Fibroblast of mammary gland (primary cell): ENCODE results near the gene B3GNT4.

Experiments
- DNase-seq: peaks from one replicate; pipeline ENCODE4 v3.0.0-alpha.2; 2010; ENCODE audit warnings: low read depth
- H3K4me3 ChIP-seq: 2 replicates; pipeline ENCODE4 v1.5.1; 2011; ENCODE audit warnings: low read depth, mild to moderate bottlenecking, low read length, moderate library complexity; ENCODE audit not compliant: control insufficient read depth
- TF ChIP-seq, protein P1 (sequence below): conservative IDR thresholded peaks from 2 replicates; pipeline ENCODE4 v1.5.1; 2011; ENCODE audit warnings: low read depth, low read length, inconsistent platforms; ENCODE audit not compliant: control insufficient read depth, insufficient read depth

The B3GNT4 gene

DNA sequence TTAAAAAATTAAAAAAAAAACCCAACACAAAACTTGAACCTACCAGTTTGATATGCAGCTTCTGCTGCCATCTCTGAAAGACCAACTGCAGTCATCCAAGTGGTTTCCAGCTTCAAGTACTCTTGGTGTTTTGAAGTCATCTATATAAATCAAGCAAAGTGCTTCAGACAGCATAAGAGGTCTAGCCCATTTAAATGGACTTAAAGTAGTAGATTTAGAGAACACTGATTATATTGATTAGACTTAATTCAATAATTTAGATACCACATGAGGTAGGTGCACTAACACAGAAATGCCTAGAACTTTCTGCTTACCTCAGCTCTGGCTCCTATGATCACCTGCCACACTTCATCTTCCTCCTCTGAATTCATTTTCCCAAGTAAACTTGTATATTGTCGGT lies 12.9 kb downstream of the B3GNT4 start:
- TF ChIP-seq, protein P1, sequence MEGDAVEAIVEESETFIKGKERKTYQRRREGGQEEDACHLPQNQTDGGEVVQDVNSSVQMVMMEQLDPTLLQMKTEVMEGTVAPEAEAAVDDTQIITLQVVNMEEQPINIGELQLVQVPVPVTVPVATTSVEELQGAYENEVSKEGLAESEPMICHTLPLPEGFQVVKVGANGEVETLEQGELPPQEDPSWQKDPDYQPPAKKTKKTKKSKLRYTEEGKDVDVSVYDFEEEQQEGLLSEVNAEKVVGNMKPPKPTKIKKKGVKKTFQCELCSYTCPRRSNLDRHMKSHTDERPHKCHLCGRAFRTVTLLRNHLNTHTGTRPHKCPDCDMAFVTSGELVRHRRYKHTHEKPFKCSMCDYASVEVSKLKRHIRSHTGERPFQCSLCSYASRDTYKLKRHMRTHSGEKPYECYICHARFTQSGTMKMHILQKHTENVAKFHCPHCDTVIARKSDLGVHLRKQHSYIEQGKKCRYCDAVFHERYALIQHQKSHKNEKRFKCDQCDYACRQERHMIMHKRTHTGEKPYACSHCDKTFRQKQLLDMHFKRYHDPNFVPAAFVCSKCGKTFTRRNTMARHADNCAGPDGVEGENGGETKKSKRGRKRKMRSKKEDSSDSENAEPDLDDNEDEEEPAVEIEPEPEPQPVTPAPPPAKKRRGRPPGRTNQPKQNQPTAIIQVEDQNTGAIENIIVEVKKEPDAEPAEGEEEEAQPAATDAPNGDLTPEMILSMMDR = no peak
- no peak for DNase-seq
- H3K4me3 ChIP-seq = no peak overlapping the region

DNA sequence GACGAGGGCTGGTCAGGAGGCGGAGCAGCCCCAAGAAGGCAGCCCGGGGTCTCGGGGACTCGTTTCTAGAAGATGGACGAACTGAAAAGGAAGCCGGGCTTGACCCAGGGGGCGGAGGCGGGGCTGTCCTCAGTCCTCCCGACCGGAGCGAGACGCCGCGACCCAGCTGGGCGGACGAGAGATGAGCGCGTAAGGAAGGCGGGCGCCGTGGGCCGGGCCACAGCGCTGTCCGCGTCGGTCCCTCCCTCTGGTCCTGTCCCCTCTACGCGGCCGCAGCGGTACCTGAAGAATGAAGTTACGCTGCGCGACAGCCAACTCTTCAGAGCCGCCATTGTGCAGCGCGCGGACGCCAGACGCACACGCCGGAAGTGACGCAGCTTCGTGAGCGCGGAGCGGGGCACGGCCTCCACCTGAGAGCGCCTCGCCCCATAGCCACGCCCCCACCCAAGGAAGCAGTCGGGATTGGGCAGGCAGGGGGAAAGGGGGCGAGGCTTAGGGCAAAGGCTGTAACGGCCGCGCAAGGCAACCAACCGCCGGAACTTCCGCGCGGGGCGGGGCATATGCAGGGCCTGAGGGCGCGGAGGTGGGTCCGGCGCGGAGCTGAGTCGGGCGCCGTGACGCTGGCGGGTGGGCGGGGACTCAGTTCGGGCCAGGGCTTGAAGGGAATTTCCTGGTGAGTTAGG lies 22.3 kb downstream of the B3GNT4 start, which contains the start of gene DIABLO:
TSS of gene DIABLO (minus strand) at position 370 of the 683 bp plus-strand sequence. CDS start at position 332, 38 bp downstream.
- peak; percentile 98 for DNase-seq
- TF ChIP-seq, protein P1 = no peak
- H3K4me3 ChIP-seq = peak within 1 kb of the TSS; percentile 96

DNA sequence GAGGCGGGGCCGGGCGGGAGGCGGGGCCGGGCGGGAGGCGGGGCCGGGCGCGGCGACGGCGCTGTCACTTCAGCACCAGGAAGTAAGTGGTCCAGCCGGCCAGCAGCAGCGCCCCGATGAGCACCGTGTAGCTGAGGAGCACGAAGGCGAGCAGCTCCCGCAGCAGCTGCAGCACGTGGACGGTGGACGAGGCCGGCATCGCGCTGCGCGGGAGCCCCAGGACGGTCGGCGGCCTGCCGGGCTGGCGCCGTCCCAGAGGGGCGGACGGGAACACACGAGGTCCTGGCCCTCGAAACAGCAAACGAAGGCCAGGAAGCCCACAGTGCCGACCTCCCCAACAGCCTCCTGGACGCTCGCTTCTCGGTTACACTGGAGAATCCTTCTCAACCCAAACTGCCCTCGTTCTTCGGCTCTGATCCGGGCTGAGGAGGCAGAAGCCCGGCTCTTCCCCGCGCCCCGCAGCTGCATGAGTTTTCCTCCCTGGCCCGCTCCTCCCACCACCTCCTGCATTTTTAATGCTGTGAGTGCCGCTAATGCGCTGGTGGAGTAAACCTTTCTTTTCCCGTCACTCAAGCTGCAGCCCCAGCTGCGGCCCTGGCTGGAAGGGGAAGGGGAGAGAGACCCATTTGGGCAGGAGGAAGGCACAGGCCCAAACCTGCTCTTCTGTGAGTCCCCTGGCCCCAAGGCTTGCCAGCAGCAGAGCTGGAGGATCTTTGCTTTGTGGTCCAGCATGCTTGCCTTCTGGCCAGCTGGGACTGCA lies 23.0 kb downstream of the B3GNT4 start:
- TF ChIP-seq, protein P1 = no peak
- peak overlapping the region; percentile 18 for H3K4me3 ChIP-seq
- no peak for DNase-seq

DNA sequence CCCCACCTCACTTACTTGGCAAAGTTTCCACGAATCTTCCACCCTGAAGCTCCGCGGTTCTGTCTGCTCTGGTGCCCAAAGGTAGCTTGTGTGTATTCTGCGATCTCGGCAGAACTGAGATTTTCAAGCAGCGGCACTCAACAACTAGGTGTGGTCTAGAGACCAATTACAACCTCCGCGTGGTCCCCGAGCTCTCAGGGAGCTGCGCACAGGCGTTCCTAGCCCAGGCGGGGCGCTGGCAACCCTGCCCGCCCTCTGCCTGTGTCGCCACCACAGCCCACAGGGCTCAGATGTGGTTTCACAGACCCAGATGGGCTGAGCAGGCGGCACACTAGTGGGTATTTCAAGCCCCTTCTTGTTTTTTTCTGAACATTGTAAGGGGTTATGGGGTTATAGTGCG lies 23.8 kb downstream of the B3GNT4 start:
- no peak overlapping the region for H3K4me3 ChIP-seq
- DNase-seq = no peak
- TF ChIP-seq, protein P1 = no peak

DNA sequence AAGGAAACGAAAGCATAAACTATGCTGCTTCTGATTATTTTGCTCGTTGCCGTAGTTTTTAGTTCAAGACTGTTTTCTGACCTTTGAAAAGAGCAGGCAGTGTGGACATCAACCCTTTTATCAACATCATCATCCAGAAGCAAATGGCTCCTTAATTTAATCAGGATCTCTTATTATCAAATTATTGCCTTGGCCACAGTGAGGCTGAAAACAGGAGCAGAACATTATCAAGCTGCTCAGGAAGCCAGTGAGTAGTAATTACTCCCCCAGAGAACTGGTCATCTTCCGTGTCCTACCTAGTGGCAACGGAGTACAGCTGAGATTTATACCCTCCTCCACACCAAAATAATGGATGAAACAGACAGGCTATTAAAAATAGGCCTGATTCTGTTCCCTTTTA lies 24.6 kb downstream of the B3GNT4 start:
- H3K4me3 ChIP-seq = no peak overlapping the region
- DNase-seq = no peak
- TF ChIP-seq, protein P1 = no peak

DNA sequence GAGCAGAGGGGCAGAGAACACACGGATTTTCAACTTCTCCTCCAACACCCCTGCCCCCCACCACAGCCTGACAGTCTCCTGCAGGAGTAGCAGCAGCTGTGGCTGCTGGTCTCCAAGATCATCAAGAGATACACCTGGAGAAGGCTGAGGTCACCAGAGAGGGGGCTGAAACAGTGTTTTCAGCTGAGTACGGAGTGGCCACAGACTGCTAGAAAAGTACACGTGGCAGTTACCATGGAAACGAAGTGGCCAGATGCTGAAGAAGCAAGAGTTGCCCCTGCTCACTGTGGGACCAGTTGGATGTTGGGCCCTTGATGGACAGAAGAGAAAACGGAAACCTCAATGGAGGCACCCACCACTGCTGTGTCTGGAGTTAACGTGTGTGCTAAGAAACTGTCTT lies 27.3 kb downstream of the B3GNT4 start:
- TF ChIP-seq, protein P1 = no peak
- H3K4me3 ChIP-seq = no peak overlapping the region
- no peak for DNase-seq
